NCI-H146 treated with DMSO at 0.1 percent for 48 hours (cell line): ENCODE results near the gene KCNN4.

Experiments
- DNase-seq: peaks from one replicate; lab custom pipeline; 2025; ENCODE audit not compliant: unreplicated experiment; lab: John Stamatoyannopoulos, UW

KCNN4 gene

DNA sequence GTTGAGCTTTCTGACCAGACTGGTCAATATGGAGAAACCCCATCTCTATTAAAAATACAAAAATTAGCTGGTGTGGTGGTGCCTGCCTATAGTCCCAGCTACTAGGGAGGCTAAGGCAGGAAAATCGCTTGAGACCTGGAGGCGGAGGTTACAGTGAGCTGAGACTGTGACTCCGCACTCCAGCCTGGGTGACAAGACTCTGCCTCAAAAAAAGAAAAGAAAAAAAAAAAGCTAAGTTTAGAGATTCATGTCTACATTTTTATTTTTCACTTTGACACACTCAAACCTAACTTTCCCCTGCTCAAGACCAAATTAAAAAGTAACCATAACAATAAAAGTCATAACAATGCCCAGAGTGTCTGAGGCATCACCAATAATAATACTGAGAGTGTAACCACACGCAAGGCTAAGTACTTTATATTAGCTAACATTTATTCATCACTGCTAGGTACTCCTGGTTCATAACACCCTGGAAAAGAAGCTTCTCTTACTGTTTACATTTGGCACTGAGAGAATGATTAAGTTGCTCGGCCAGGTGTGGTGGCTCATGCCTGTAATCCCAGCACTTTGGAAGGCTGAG, 59.2 kb downstream of the KCNN4 start:
- no peak for DNase-seq

- DNase-seq: no peak
These were observed 59.8 kb downstream of the KCNN4 start for GRCh38 chr19:43720936-43721335.

GRCh38 chr19:43719918-43720317, 60.9 kb downstream of the KCNN4 start:
- no peak for DNase-seq

DNA sequence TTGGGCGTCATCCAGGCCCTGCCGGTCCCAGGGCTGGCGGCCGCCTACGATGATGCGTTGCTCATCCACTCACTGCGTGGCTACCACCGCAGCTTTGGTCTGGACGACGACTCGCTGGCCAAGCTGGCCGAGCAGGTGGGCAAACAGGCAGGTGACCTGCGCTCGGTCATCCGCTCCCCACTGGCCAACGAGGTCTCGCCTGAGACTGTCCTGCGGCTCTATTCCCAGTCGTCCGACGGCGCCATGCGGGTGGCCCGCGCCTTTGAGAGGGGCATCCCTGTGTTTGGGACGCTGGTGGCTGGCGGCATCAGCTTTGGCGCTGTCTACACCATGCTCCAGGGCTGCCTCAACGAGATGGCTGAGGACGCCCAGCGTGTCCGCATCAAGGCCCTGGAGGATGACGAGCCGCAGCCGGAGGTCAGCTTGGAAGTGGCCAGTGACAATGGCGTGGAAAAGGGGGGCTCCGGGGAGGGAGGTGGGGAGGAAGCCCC, 61.4 kb downstream of the KCNN4 start:
- no peak for DNase-seq

GRCh38 chr19:43718627-43719377, 62.0 kb downstream of the KCNN4 start:
- no peak for DNase-seq
